NCI-H1436 treated with DMSO at 0.1 percent for 48 hours (cell line): ENCODE results near the gene NT5C1A.
A peak's percentile ranks its signal among the peaks of the same experiment; 100 is the strongest.

Source experiments
- DNase-seq: peaks from one replicate; lab custom pipeline; 2025; lab: John Stamatoyannopoulos, UW

NT5C1A gene

DNA sequence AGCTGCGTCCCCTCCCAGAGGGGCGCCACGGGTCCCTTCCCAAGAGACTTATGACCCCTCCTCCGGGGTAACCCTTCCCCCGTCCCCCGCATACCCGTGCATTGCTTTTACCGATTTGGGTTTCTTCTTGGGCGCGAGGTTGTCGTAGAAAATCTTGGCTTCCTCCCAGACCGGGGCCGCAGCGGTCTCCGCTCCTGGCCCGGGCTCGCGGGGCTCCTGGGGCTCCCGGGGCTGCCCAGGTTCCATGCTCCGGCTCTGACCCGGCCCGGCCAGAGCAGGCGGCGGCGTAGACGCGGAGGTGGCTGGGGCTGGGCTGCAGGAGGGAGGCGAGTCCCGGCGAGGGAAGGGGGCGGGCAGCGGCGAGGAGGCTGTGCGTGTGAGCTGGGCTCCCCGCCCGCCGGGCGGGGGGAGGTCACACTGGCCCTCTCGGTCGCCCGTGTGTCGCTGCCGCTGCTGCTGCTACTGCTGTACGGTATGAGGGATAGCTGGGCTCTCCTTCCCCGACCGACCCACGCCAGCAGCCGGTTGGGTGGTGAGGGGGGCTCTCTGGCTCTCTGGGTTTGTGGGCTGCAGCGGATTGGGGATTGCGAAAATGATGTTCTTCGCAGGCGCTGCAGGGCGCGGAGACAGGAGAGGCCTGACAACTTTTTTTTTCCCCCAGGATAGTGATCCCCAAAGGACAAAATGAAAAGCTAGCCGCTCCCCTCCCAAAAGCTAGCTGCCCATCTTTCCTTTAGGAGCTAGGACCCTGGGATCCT lies at the start of gene NT5C1A:
Gene NT5C1A, minus strand, starts transcription at position 315 of the 758 bp plus-strand sequence. Its CDS starts 69 bp downstream, at position 246.
- DNase-seq, result no peak

DNA sequence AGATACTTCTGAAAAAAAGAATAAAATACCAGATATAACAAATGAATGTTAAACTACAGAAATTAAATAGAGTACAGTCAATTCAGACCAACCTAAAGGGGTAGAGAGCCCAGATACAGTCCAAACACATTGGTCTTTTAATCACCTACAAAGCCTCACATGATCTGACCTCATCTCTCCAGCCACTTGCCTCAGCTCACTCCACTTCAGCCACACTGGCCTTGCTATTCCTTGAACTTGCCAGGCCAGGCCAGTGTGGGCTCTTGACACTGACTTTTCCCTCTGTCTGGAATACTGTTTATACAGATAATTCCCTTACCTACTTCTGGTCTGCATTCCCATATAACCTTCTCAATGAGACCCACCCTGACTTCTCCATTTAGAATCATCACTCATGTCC lies 49.8 kb upstream of the NT5C1A start:
- no peak for DNase-seq

DNA sequence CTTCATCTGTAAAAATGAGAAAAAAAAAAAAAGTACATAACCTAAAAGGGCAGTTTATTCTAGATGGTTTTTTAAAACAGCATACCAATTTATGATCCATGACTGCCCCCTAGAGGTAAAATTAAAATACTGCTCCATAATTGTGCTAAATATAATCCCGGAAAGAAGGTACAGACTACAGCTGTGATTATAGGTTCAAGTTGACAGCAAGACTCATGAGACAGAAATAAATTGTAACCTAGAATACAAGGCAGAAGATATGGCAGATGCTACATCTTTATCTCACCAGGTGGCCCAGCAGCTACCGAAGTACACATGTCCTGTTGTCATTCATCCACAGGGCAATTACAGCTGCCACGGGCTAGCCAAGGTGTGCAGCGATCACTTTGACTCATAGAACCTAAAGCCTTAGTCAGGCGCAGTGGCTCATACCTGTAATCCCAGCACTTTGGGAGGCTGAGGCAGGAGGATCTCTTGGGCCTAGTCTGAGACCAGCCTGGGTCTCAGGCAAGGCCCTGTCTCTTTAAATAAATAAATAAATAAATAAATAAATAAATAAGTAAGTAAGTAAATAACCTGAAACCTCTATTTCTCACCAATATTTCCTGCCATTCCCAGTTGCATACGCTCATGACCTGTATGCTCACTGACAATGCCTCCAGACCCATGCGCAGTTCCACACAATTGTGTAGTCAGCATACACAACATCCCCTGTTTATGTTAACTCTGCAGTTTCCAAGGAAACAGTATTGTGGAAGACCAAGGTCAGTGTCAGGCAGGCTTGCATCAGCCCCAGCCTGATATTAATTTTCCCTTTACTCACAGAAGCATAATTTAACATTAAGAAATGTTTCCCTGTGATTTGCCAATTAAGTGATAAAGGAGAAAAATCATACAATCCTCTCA lies 48.4 kb upstream of the NT5C1A start:
- DNase-seq, result no peak

DNA sequence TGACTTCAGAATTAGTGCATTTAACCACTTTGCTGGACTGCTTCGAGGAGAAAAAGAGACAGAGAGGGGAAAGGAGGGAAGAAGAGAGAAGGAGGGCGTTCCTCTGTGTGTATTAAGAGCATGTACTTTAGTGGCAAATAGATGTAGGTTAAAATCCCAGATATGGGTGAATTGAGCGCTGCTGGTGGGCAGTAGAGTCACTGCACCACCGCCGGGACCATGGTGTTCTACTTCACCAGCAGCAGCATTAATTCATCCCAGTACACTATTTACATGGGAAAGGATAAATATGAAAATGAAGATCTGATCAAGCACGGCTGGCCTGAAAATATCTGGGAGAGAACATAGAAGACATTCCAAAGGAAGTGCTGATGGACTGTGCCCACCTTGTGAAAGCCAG lies 45.9 kb upstream of the NT5C1A start:
- DNase-seq, result no peak

DNA sequence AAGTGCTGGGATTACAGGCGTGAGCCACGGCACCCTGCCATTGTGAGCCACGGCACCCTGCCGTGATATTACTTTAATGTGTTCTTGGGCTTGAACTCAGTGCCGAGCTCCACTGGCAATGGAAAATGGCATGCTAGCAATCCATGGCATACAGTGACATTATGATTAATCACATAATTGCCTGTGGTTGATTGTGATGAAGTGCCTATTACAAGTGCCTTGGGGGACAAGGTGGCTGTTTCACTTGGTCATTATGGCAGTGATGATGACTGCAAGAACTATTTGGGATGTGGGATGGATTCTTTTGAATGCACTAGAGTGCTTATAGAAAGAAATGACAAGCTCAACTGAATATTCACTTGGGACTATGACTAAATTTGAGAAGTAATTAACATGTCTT lies 41.6 kb upstream of the NT5C1A start:
- DNase-seq, result no peak

DNA sequence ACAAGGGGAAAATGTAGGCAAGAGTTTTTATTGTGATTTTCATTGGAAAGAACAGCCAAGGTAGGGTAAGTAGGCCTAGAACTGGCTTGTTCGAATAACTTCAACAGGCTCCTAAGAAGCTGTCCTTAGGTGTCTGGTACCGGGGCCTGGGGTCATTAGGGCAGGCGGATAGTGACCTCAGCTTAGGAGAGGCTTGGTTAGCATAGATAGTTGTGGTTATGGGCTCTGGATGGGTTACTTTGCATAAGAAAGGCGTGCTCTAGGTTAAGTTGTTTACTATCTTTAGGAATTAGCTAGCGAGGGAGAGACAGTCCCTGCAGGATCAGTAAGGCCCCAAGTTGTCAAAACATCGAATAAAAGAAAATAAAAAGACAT lies 40.0 kb upstream of the NT5C1A start:
- no peak for DNase-seq

DNA sequence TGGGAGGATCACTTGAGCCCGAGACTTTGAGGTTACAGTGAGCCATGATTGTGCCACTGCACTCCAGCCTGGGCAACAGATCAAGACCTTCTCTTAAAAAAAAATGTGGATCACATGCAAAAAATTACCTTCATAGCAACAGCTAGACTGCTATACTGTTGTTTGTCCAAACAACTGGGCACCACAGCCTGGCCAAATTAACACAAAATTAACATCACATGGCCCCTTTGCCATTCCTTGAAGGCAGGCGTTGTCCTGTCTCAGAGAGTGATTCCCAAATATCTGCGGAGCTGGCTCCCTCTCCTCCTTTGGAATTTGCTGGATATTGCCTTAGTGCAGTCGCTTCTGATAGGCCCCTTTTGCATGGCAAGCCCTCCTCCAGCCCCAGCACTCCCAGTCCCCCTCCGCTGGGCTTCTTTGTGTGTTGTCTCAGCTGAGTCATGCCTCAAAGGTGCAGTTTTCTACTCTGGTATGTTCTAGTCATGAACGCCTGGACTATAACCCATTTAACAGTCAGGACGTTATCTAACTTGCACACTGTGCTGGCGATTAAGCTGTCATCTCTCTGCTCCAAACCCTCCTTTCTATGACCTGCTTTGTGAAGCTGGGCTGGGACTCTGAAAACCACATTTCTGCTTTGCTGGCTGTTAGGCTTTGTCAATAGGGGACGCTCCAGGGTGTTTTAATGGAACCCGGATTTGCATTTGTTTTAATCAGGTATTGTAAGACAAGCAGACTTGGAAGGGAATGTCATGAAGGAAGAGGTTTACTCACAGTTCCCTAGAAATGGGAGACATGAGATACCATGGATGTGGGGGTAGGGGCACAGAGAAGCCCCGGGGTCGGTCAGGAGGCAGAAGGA lies 39.4 kb upstream of the NT5C1A start:
- no peak for DNase-seq

DNA sequence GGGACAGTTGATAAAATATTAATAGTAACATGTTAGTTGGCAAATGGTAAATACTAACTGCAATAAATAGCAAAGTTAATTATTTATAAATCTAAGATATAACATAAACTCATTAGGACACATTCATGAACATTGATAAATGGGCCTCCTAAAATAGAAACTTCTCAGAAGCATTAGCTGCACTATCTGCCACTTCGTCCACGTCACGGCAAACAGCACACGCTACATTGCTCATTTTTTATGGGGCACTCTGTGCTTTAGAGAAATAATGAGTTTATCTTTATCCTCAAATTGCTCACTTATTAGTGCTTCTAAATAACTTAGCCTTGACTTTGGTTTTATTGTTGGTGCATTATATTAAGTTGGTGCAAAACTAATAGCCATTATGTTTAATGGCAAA lies 35.6 kb upstream of the NT5C1A start:
- DNase-seq, result no peak

DNA sequence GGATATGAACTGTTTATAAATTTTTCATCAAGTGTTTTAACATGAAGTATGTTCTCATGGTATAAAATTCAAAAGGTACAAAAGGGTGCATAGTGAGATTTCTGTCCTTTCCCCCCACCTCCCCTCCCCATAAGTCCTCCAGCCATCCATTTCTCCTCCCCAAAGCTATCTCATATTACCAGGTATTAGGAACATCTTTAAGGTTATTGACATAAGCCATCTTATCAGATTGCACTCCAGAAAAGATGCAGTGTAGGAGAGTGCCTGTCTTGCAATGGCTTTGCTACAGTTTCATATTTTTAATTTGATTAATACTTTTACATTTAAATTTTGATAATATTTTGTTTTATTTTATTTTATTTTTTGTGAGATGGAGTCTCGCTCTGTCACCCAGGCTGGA lies 32.9 kb upstream of the NT5C1A start:
- no peak for DNase-seq

DNA sequence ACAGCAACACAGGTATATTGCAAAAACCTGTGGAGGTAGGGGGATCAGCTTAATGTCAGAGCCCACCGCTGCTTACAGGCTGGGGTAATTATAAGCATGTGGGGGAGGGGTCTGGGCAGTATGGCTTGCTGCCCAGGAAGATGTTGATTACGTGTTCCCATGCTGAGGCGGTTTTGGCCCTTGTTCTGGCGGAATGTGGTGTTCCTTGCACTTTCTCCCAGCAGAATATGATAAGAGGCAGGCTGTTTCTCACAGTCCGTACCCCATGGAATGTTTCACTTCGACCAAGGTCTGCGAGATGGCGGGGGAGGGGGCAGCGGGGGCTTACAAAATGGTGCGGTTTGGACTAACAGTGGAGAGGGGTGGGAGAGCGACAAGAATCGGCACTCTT lies 29.1 kb upstream of the NT5C1A start:
- DNase-seq, result no peak

DNA sequence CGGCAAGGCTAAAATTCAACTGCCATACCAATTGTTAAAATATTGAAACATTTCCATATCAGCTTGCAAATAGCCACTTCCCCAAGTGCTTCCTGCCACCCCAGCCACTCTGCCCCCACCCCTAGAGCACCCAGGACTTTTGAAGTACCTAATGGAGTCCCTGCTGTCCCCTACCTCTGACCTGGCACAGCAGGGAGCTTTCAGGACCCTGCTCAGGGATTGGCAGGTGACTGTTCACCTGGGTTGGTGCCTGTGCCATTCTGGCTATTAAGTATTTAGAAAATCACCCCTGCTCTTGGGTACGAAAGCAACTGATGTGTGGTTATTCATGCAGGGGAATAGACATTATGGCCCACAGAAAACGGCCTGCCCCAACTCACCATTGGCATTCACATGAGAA lies 28.4 kb upstream of the NT5C1A start:
- no peak for DNase-seq

DNA sequence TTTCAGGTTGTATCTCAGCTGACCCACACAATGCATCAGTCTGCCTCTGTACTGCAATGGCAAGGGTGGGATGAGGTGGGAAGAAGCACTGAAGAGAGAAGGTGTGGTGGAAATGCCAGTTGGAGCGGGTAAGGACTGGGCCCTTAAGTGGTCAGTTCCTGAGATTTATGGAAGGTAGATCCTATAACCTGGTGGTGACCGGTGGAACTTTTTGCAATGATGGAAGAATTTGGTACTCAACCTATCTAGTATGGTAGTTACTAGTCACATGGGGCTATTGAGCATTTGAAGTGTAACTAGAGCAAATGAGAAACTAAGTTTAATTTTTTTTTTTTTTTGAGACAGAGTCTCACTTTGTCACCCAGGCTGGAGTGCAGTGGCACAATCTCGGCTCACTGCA lies 27.5 kb upstream of the NT5C1A start:
- no peak for DNase-seq

DNA sequence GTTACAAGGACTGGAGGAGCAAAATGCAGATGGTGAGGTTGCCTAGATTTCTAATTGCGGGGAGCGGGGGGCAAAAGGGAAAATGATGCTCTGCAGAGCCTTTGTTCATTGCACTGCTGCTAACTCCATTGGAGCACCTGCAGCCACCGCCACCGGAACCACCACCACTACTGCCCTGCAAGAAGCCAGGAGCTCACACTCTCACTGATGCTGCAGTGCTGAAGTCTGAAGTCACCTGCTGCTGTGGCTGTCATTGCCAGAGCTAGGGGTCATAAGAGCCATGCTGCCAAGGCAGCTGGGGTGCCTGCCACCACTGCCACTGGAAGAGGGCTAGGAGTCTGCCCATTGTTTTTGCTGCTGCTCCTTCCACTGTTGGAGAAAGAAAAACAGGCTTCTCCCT lies 26.7 kb upstream of the NT5C1A start:
- DNase-seq, result no peak

DNA sequence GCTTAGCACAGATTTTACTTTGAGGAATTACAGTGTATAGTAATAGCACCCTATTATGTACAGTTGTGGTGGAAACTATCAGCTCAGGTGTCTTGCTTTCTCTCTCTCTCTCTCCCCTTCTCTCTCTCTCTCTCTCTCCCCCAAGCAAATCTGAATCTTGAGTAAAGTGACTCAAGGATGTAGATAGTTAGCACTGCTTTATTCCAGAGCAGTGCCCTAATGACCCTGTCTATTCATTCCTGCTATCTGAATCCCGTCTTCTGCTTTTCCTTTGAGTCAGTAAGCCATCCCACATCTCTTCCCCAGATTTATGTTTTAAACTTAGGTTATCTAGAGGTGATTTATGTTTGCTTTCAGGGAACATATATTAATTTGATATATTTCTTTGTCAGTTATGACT lies 24.5 kb upstream of the NT5C1A start:
- DNase-seq, result no peak

DNA sequence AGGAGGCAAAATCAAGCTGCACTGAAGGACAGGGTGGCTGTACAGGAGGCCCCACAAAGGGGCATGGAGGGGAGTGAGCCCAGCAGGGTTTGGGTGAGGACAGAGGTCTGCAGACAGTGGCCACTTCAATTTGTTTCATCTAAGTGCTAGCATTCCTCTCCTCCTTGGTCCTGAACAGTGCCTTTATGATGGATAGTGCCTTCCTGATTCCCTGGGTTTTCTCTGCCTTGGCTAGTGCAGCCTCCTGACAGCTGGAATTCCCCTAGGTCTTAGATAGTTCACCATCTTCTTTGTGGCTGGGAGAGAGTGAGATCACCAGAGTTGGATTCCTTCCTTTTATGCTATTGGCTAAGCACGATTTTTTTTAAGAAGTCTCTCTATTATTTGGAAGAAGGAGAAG lies 23.1 kb upstream of the NT5C1A start:
- DNase-seq, result no peak

DNA sequence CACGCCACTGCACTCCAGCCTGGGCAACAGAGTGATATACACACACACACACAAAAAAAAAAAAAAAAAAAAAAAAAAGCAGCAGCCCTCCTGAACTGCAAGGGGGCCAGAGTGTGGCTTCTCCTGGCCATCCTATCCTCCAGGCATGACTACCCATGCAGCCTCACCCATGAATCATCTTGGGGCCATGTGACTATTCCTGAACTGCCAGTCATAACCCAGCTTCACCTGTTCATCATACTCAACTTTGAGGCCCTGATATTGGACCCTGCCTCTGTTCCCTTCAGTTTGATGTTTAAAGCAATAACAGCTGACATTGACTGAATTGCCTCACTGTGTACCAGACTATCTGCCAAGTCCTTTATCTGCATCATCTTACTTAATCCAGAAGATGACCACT lies 22.1 kb upstream of the NT5C1A start:
- DNase-seq, result no peak

DNA sequence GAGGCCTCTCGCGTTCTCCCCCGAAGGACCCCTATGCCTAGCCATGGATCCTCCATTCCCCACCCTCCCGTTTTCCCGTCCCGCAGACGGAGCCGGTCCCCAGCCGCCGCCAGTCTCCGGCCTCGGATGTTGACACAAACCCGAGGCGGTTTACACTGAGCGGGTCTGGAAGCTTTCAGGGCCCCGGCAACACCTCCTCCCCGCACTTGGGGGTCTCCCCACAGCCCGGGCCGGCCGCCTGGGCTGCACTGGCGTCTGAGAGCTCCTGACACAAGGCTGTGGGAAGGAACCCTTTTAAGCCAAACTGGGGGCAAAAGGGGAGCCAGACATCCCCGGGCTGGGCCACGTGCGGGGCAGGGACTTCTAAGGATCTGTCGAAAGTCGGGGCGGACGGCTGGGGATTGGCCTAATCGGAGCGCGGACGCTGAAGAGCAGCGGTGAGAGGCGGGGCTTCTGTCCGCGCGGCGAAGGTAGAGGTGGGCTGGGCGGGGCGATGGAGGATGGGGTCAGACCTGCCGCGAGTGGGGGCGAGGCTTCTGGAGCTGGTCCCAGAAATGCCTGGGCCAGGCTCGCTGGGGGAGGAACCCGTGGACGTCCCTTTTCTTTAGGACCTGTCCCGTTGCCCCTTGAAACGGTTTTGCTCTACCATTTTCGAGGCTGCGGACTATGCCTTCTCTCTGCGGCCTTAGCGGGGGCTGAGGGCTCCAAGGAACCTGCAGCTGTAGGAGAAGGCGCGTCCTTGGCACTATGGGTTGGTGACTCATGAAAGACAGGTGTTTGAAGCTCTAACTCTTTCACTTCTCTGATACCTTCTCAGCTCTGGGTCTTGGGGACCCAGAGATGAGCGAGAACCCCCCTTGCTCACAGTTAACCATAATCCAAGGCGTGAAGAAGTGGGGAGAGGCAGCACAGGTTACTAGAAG lies 20.5 kb upstream of the NT5C1A start:
- peak; percentile 7 for DNase-seq

DNA sequence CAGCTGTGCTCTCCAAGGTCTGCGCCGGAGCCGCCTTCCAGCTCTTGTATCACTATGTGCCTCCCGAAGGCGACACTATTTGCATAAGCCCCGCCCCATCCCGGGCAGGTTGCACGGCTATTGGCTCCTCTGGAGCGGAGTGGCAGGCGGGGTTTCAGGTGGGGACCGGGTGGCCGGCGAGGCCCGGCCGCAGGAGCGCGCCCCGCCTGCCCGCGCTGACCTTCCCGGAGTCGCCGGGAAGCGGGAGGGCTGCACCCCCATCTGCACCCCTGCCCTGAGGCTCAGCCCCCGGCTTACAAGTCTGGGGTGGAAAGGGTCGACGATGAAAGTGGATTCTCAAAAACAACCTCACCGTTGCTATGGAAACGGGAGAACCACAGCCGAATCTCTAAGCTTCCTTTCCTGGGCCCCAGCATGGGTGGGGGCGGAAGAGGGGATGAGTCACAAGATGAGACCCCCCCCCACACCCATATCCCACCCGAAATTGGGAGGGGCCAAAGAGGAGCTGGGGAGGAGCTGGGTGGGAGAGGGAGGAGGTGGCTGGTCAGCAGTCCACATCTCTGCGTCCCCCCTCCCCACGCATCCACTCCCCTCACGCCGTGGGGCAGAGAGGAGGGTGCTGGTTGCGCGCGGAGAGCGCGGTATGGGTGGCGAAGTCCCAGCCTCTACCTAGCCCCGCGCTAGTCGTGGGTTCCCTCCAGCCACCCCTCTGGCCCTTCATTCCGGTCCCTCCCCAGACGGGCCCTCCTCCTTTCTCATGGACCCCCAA lies 19.7 kb upstream of the NT5C1A start, which contains the start of gene HPCAL4:
Gene HPCAL4, minus strand, starts transcription at position 51 of the 769 bp plus-strand sequence. CDS start 6,830 bp downstream, outside the sequence.
- peak; percentile 45 for DNase-seq

DNA sequence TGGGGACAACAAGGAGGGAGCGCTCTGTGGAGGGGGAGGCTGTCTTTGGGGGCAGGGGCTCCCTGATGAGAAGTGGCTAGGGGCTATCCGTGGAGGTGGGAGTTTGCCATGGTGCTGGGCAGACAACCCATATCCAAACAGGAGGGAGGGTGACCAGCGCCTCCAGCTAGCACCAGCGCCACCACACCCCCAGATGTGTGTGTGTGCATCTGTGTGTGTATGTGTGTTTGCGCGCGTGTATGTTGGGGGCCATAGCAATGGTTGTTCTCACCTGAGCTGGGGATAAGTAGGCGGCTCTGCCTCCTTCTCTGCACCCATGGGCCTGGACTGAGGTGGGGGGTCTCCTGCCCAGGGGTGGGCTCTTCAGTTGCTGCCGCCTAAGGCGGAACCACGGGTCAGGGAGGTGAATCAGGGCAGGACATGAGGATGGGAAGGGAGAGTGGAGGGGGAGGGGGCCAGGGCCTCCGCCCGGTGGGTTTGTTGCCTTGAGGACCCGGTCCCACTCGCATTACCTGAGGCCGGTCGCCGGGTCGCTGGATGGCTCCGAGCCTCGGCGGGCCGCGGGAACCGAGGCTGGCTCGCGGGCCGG lies 19.0 kb upstream of the NT5C1A start:
- DNase-seq, result no peak

DNA sequence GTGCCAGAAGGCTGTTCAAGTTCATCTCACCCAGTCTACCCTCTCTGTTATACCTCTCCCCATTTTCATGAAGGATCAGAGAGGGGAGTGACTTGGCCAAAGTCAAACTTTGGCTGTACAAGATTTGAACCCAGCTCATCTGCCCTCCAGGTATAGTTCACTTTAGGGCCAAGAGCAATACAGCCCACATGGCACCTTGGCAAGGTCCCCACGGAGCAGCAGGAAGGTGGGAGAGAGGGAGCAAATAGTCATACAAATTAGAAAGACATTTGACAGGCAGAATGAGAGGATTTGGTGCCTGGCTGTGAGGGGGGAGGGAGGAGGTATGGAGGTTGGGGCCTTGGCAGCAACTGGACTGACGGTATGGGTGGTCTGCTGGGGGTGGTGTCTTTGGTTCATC lies 18.3 kb upstream of the NT5C1A start:
- no peak for DNase-seq
